GM18861 (cell line): ENCODE data around the gene CISH.

Experiments used
- ATAC-seq: cut with Tn5 transposase; IDR thresholded peaks from one replicate; pipeline ENCODE4 v1.9.1; 2021; ENCODE audit not compliant: unreplicated experiment

The CISH gene

GRCh38 chr3:50615190-50615589 is 3.6 kb upstream of the CISH start:
- no peak for ATAC-seq

DNA sequence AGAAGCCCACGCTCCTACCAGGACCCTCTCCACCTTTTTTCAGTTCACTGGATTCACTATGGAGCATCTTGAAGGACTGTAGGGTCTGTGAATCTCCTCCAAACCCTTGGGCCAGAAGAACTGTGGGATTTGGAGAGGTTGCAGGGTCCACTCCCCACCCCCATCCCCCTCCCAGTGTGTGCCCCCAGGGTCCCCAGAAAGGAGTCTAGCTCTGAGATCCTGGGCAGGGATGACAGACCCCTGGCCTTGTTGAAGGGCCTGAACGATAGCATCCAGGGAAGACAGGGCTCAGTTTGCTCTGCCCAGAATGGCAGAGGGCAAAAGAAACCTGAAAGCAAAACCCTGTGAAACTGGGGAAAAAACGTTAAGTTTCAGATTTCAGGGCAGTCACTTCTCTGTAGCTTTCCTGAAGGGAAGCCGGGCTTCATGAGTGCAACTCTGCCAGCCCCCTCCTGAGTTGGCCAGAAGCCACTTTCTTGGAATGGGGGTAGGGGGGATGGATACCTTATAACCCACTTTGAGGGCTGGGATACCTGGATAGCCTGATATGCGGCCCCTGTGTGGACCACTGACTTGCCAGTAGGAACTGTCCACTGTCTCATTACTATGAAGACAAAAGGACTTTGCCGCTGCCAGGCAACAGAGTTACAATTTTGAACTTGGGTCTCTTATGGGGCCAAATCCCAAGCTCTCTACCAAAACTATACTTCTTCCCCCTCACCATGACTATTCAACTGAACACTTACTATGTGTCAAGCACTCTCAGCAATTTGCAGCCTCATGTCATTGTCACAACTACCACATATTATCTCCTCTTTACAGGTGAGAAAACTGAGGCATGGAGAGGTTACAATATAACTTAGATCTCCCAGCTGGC is 1.6 kb upstream of the CISH start:
- ATAC-seq, result no peak

DNA sequence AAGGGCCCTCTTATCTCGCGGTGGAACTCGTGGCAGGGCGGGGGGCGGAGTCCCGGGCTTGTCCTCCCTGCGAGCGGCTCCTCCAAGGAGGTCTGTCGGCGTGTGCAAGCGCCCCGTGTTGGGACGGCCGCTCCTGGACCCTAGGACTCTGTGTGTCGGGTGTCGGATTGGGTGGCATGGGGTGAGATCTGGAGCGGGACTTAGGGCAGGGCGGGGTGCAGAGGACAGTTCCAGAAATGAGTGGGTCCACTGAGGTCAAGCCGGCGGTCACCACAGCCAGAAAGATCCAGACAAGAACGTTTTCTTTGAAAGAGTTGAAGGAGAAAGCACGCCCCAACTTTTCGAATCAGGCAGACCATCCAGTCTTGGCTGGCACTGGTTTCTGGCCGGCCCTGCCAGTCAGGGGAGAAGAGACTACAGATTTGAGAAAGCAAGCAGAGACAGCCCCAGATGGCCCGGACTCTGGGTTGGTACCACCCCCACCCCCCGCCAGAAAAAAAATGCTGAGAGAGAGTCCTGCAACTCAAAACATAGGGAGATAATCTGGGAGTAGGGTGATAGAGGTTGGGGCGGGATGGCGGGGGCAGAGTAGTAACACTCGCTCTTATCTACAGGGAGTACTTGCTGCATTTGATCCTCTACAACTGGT is 784 bp upstream of the CISH start:
- no peak for ATAC-seq

- ATAC-seq, result no peak
These were observed 546 bp downstream of the CISH start for GRCh38 chr3:50610992-50611463.

DNA sequence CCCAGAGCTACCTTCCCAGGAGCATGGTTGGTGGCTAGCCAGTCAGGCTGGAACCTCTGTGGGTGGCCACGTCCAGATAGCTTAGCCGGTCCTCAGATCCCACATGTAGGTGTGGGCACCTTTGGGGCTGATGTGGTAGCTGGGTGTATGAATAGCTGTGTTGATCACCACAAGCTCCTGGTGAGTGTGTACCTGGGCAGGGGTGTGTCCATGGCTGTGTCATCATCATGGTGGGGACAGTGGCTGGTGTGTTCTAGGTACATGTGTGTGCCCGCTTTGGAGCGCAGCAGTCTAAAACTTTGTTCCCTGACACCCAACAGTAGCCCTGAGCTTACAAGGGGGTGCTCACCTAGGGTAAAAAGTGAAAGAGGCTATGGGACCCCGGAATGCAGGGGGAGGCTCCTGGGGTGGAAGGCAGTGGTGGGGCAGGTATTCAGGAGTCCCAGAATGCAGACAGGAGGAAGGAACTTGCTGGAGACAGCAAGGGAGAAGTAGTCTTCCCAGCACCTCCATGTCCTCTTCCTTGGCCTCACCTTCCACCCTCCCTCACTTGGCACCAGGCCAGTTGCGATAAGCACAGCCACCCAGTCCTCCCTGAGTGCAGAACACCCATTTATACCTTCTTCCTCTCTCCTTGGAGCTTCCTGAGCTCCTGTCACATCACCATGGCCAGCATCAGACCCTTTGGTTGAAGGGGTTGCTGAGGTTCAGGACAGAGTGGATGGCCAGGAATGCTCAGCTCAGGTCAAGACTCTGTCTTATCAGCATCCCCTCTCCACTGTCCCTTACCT is 1.2 kb downstream of the CISH start:
- ATAC-seq, result no peak

DNA sequence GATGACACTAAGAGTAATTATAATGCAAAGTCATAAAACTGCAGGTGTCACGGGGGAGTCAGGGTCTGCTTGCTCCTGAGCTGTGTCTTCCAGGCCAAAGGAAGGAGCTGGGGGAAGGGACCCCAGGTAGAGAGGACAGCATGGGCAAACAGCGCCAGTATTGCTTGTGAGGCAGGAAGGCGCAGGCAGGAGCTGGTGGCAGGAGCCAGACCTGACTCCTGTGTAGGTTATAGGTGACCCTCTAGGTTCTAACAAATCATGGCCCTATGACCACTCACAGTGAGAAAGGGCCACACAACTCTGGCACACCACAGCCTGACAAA is 1.9 kb downstream of the CISH start:
- ATAC-seq, result no peak

- no peak for ATAC-seq
These were observed 2.4 kb downstream of the CISH start for GRCh38 chr3:50609071-50609762.

- ATAC-seq, result no peak
These were observed 3.3 kb downstream of the CISH start for GRCh38 chr3:50608278-50608677.

GRCh38 chr3:50607271-50608091 is 4.1 kb downstream of the CISH start:
- ATAC-seq, result no peak

DNA sequence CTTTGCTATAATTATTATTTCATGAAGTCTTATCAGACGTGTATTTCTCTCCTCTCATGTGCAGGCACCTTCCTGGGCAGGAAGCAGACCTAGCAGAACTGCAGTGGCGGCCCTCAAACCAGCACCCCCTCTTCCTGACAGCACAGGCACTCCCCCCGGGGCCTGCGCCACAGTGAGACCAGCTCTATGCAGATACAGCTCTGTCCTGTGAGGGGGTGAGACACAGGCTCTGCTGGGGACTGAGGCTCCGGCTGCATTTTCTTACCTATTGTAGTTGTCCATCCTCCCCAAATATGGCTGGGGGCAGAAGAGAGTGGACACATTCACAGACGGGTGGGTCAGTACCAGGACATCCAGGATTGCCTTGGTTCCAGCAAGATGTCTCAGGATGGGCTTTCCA is 5.0 kb downstream of the CISH start:
- no peak for ATAC-seq

- no peak for ATAC-seq
These were observed 5.7 kb downstream of the CISH start for GRCh38 chr3:50605901-50606326.

DNA sequence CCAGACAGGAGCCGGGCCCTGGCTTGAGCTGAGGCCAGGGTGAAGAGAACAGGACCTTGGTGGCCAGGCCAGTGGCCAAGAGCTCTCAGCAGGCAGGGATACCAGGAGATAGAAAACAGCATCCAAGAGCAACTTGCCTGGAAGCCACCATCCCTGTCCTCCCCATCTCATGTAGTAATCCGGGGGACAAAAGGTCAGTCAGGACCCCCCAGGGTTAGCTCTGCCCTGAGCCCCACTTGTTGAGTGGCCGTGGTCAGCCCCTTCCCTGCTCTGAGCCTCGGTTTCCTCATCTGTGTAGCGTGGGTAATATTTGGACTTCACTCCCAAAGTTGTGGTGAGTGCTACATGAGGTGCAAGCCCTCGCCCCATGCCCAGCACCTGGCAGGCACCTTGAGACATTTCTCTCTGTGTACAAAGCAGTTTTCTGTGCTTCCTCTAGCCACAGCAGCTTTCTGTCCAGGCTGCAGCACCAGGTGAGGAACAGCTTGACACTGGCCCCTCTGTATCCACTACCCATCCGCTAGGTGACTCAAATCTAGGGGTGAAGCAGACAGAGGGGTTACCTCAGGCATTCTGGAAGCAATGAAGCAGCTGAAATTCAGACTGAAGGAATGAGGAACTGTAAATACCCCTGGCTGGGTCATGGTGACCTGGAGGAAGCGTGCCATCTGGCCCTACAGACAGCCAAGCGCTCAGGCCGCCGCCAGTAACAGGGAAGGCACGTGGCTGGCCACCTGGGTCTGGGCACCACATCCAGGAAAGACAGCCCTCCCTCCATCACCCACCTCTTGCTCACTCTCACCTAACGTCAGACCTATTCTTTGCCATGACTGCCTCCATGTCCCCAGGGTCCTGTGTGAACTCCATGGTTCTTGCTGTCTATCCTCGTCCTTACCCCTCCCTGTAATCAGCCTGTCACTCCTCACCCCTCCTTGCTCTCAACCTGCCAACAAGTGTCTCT is 6.7 kb downstream of the CISH start:
- ATAC-seq, result no peak

DNA sequence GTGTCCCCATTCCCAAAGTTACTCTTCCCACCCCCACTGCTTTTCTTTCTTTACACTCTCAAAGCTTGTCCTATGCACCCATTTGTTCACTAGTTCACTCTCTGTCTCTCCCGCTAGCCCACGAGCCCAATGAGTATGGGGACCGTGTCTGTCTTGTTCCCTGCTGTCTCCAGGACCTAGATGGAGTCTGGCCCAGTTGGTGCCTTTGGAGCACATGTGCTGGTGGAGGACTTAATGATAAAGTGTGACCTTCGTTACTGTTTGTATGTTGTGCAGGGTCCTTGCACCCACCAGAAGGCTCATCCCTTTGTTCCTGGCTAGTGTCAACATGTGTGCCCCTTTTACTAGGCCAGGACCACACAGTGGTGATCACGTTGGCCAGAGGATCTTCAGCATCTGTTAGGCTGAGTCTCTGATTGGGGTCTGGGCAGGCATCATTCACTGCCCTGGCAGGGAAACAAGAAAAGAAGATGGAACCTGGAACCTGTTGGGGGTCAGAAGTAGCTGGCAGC is 7.4 kb downstream of the CISH start:
- ATAC-seq, result no peak

GRCh38 chr3:50603261-50604109 is 8.1 kb downstream of the CISH start:
- ATAC-seq, result no peak

DNA sequence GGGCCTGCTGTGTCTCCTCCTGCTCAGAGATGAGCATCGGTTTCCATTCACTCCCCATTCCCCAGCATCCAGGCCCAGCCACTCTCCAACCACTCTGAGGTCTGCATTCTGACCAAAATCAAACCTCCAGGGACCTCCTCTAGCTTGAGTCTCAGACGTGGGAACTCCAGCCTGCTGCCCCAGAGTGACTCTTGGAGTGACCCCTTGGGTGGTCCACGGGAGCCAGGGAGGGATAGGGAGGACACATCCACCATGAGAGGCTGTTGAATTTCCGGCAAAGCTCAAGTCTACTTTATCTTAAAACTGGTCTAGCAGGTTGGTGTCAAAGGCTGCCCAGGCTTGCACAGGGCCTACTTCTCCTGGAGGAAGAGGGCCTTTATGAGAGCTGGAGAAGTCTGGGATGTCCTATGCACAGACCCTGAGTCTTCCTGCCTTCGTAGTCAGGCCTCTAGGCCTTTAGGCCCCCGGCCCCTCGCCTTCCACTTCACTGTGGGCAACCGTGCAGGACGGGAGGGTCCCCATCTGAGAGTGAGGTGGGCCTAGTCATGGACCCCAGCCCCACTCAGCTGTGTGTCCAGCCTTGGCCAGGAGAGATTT is 8.9 kb downstream of the CISH start:
- no peak for ATAC-seq

DNA sequence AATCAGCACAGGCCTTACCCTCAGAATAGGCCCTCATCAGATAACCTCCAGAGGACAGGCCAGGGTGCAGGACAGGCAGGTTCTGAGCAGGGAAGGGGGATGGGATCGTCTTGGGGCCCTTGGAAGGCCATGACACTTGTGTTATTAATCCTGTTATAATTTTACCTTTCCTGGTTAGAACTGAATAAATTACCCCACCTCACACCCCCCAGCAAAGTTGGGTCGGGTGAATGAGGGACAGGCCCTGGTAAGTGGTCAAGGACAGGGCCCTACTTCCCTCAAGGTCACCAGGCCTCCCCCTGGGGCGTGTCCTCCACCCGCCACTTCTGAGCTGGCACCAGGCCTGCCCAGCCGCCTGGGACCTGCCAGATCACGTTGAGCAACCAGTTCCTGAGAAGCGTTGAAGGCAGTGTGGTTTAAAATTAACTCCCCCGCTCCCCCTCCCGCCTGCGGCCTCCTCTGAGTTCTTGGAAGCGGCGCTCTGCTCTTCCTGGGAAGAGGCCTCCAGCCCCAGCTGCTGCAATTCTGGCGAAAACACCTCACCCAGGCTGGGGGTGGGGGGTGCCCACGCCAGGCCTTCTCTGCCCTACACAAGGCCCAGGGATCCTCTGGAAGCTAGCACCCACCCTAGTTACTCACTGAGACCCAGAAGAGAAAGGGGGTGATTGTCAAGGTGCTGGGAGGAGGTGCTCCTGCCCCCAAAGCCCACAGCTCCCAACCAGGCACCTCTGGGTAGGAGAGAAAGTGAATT is 10.6 kb downstream of the CISH start:
- ATAC-seq, result no peak
